HCT116 (cell line): ENCODE results near the gene CCDC187. TPM values are rescaled to one million over a fixed set of nuclear protein-coding genes. Genes with fewer than 3 reads are reported as not detected.

Experiments
- ATAC-seq: fragments of 200-7000 bp; cut with Tn5 transposase; 2 replicates; pipeline ENCODE4 v1.9.1; 2020; ENCODE audit warnings: mild to moderate bottlenecking, moderate library complexity
- BruUV-seq: library from RNA; stranded (reverse); fragments of 400-500 nt; replicated peaks from 2 replicates; lab custom pipeline; 2021; lab: Mats Ljungman, UMichigan
- CTCF ChIA-PET: fragments of 300-600 bp; sonication (Branson Sonifier 250); formaldehyde crosslinking; loops from one replicate; lab custom pipeline; 2021; ENCODE audit warnings: antibody characterized with exemption; lab: Charles Lee
- POLR2A ChIA-PET: fragments of 300-600, 350-600 bp; sonication (Branson Sonifier 250); formaldehyde crosslinking; loops from one replicate; lab custom pipeline; 2021; ENCODE audit warnings: antibody characterized with exemption; lab: Charles Lee
- RAD21 ChIA-PET, 2 experiments: fragments of 300-600 bp; sonication (Branson Sonifier 250); formaldehyde crosslinking; loops; one replicate each; lab custom pipeline; 2023; ENCODE audit warnings: low total read pairs in 2 of 2; ENCODE audit not compliant: uncharacterized antibody in 2 of 2, unreplicated experiment in 2 of 2, low non-redundant PET in 1 of 2; lab: Charles Lee
- DNase-seq: peaks from one replicate; pipeline ENCODE4 v3.0.0-alpha.2; 2010; ENCODE audit warnings: low read depth, low spot score
- H2AFZ ChIP-seq: fragments of 200-600 bp; shearing (Covaris generic), sonication (generic); 2 replicates; pipeline ENCODE4 v1.6.1; 2017; ENCODE audit warnings: low read depth, mixed run types, mixed read lengths, antibody characterized with exemption, low read length; ENCODE audit not compliant: poor library complexity, severe bottlenecking
- H3K27ac ChIP-seq: 2 replicates; pipeline ENCODE4 v1.5.1; 2012; ENCODE audit warnings: low read depth, low read length
- H3K27me3 ChIP-seq: fragments of 200-600 bp; sonication (generic); 2 replicates; pipeline ENCODE4 v1.6.1; 2016; ENCODE audit warnings: mixed run types, low read length, mixed read lengths; ENCODE audit not compliant: insufficient read depth
- H3K36me3 ChIP-seq, 2 experiments: fragments of 200-500 bp in 1 of 2; fragments of 200-600 bp in 1 of 2; sonication (Bioruptor generic) in 1 of 2; sonication (generic) in 1 of 2; 2 replicates each; pipeline versions ENCODE4 v1.5.1 to v1.6.1; 2014 to 2016; ENCODE audit warnings: low read length in 2 of 2, inconsistent platforms in 1 of 2, mixed read lengths in 1 of 2, mixed run types in 1 of 2; ENCODE audit not compliant: insufficient read depth in 2 of 2, control insufficient read depth in 1 of 2
- H3K4me1 ChIP-seq, 2 experiments: fragments of 200-600 bp in 1 of 2; sonication (generic) in 1 of 2; 2 replicates each; pipeline versions ENCODE4 v1.5.1 to v1.6.1; 2012 to 2017; ENCODE audit warnings: low read length in 2 of 2, inconsistent platforms in 1 of 2, mild to moderate bottlenecking in 1 of 2, mixed read lengths in 1 of 2, mixed run types in 1 of 2, moderate library complexity in 1 of 2; ENCODE audit not compliant: insufficient read depth in 2 of 2, control insufficient read depth in 1 of 2
- H3K4me2 ChIP-seq: fragments of 200-600 bp; sonication (generic); 2 replicates; pipeline ENCODE4 v1.6.1; 2017; ENCODE audit warnings: mixed run types, low read length, mixed read lengths
- H3K4me3 ChIP-seq, 2 experiments: fragments of 200-600 bp in 1 of 2; sonication (generic) in 1 of 2; replicated peaks in 1 of 2; 2 replicates each; pipeline ENCODE4 v1.5.1; 2011 to 2016; ENCODE audit warnings: low read length in 2 of 2, control low read depth in 1 of 2, low read depth in 1 of 2, mild to moderate bottlenecking in 1 of 2, mixed read lengths in 1 of 2, mixed run types in 1 of 2
- H3K79me2 ChIP-seq: fragments of 200-600 bp; sonication (generic); 2 replicates; pipeline ENCODE4 v1.6.1; 2017; ENCODE audit warnings: mild to moderate bottlenecking, mixed run types, low read length, moderate library complexity, mixed read lengths; ENCODE audit not compliant: insufficient read depth
- H3K9ac ChIP-seq: fragments of 200-600 bp; sonication (generic); 2 replicates; pipeline ENCODE4 v1.6.1; 2016; ENCODE audit warnings: low read length, mixed read lengths
- H3K9me2 ChIP-seq: fragments of 200-600 bp; sonication (generic), shearing (Covaris generic); 2 replicates; pipeline ENCODE4 v1.6.1; 2017; ENCODE audit warnings: mixed run types, mild to moderate bottlenecking, moderate library complexity; ENCODE audit not compliant: insufficient read depth
- H3K9me3 ChIP-seq, 2 experiments: fragments of 200-500 bp in 1 of 2; fragments of 200-600 bp in 1 of 2; sonication (Bioruptor generic) in 1 of 2; sonication (generic) in 1 of 2; 2 replicates each; pipeline ENCODE4 v1.6.1; 2014 to 2017; ENCODE audit warnings: low read length in 2 of 2, mixed read lengths in 2 of 2, inconsistent platforms in 1 of 2, low read depth in 1 of 2, mild to moderate bottlenecking in 1 of 2, mixed run types in 1 of 2, moderate library complexity in 1 of 2; ENCODE audit not compliant: control insufficient read depth in 1 of 2, insufficient read depth in 1 of 2
- H4K20me1 ChIP-seq: fragments of 200-600 bp; sonication (generic), shearing (Covaris generic); 2 replicates; pipeline ENCODE4 v1.6.1; 2017; ENCODE audit warnings: mixed run types, mild to moderate bottlenecking, moderate library complexity; ENCODE audit not compliant: insufficient read depth
- FOSL1 ChIP-seq: IDR thresholded peaks from 2 replicates; pipeline ENCODE4 v1.6.1; 2012; ENCODE audit warnings: low read depth
- POLR2A ChIP-seq: IDR thresholded peaks from 2 replicates; pipeline ENCODE4 v1.7.0; 2011; ENCODE audit warnings: borderline replicate concordance; ENCODE audit not compliant: insufficient read depth, insufficient read length; ENCODE audit errors: extremely low read depth
- POLR2AphosphoS5 ChIP-seq: IDR thresholded peaks from 2 replicates; pipeline ENCODE4 v1.6.1; 2011; ENCODE audit warnings: mild to moderate bottlenecking, low read depth, low read length, moderate library complexity
- REST ChIP-seq: IDR thresholded peaks from 2 replicates; pipeline ENCODE4 v1.6.1; 2012; ENCODE audit warnings: low read depth
- ZBTB33 ChIP-seq: IDR thresholded peaks from 2 replicates; pipeline ENCODE4 v1.6.1; 2011; ENCODE audit warnings: mild to moderate bottlenecking, low read length, moderate library complexity; ENCODE audit not compliant: insufficient replicate concordance; ENCODE audit errors: extremely low read depth
- intact Hi-C: fragments of 100-400 bp; cut with micrococcal nuclease; formaldehyde crosslinking; loops from 2 replicates; pipeline ENCODE4 v1.10.0; 2022
- total RNA-seq: library from RNA; stranded (reverse); gene quantifications from one replicate; pipeline ENCODE4 v1.2.1, GENCODE V29; 2021; ENCODE audit not compliant: unreplicated experiment

The CCDC187 gene
- total RNA-seq, 1 experiment from 2014 or later = 4.6 TPM

GRCh38 chr9:136205707-136205992, 98.2 kb downstream of the CCDC187 start:
- ATAC-seq = peak; percentile 10; the same call in 1 of the 2 replicates

More at GRCh38 chr9:136205707-136205992, 98.2 kb downstream of the CCDC187 start:
- H3K27ac ChIP-seq = no peak overlapping the region
- H3K9me3 ChIP-seq = no peaks in the 10 kb centered on the region
- no peak overlapping the region for H2AFZ ChIP-seq
- no peaks in the 10 kb centered on the region for H3K27me3 ChIP-seq
- DNase-seq = no peak
- BruUV-seq = no TSS peak
- no peak overlapping the region for H3K4me2 ChIP-seq
- H4K20me1 ChIP-seq = no peaks in the 10 kb centered on the region
- intact Hi-C loops = no loop called here
- H3K9ac ChIP-seq = no peak overlapping the region
- H3K9me2 ChIP-seq = no peaks in the 10 kb centered on the region
- no peak overlapping the region for H3K4me3 ChIP-seq
- H3K4me1 ChIP-seq = no peaks in the 10 kb centered on the region
- POLR2A ChIA-PET = no interaction called here
- RAD21 ChIA-PET = no interaction called here
- no peaks in the 10 kb centered on the region for H3K79me2 ChIP-seq
- peaks cover 8 to 12% of the 10 kb centered on the region in 2 experiments; a peak in 3 of 4 replicates for H3K36me3 ChIP-seq
- no peak for TF ChIP-seq REST
- TF ChIP-seq FOSL1 = no peak
- no peak for TF ChIP-seq ZBTB33
- no peak for TF ChIP-seq POLR2AphosphoS5
- TF ChIP-seq POLR2A = no peak
- CTCF ChIA-PET = no interaction called here
